Bronchus fibroblast of lung (primary cell): ENCODE results near the gene SNX19. TPM values are rescaled to one million over a fixed set of nuclear protein-coding genes. Genes with fewer than 3 reads are reported as not detected.

Experiments
- total RNA-seq: library from RNA; depleted of rRNA; stranded (reverse); fragments of >200 nt; gene quantifications from 2 replicates; pipeline ENCODE4 v1.2.3, GENCODE V29; 2015

The SNX19 gene
- total RNA-seq: 47.2 and 59.3 TPM in 2 replicates

GRCh38 chr11:130916238-130916855 is at the start of gene SNX19:
Gene SNX19, minus strand, starts transcription at chr11:130916479. Its CDS starts 540 bp downstream, at chr11:130915939.

